HG02678 (cell line): ENCODE results near the gene RNASE13.
A peak's percentile ranks its signal among the peaks of the same experiment; 100 is the strongest.
"Not testable (repeated sequence)": the region's sequence is repeated elsewhere in the genome, so short reads cannot be mapped to it uniquely, and the experiment has no call there.

Experiments used
- ATAC-seq: cut with Tn5 transposase; IDR thresholded peaks from one replicate; pipeline ENCODE4 v1.9.1; 2021; ENCODE audit warnings: mild to moderate bottlenecking, moderate library complexity; ENCODE audit not compliant: unreplicated experiment

Gene RNASE13

DNA sequence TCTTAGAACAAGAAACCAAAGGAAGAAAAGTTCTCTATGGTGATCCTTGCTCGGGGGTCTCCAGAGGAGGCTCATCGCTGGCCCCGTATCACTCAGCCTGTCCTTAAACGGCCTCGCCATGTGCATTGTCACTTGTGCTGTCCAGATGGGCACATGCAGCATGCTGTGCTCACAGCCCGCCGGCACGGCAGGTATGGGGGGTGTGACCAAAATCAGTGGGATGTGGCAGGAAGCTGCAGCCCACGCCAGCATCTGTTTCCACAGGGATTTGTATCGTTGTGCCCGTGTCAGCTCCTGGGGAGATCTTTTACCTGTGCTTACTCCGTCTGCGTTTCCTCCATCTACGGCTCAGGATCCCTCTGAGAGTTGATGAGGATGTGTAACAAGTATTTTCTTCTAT, 38.1 kb downstream of the RNASE13 start:
- ATAC-seq: no peak

DNA sequence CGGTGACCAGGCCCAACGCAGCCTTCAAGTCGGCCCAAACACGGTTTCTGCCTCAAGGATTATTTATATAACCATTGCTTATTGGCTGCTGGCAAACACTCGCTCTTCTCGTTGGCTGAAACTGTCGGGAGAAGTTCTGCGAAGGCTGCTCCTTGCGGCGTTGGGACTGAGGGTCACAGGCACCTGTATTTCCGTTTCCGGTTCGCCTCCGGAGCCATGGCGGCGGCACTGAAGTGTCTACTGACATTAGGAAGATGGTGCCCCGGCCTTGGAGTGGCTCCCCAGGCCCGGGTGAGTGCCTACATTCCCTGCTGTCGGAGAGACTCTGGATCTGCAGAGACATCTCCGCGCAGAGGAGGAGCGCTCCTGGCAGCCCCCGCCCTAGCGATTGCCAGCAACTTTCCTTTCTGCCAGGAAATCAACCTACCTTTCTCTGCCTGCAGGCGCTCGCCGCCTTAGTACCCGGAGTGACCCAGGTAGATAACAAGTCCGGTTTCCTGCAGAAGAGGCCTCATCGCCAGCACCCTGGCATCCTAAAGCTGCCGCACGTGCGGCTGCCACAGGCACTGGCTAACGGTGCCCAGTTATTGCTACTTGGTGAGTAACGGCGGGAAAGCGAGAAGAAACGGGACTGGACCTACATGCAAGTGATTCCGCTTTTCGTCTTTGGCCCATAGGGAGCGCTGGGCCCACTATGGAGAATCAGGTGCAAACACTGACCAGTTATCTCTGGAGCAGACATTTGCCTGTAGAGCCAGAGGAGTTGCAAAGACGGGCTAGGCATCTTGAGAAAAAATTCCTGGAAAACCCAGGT, 44.6 kb downstream of the RNASE13 start, which contains the start of gene METTL17:
Gene METTL17 (plus strand): TSS at position 194 of the 814 bp plus-strand sequence. CDS start 23 bp downstream, at position 217.
- ATAC-seq: peak; percentile 97

DNA sequence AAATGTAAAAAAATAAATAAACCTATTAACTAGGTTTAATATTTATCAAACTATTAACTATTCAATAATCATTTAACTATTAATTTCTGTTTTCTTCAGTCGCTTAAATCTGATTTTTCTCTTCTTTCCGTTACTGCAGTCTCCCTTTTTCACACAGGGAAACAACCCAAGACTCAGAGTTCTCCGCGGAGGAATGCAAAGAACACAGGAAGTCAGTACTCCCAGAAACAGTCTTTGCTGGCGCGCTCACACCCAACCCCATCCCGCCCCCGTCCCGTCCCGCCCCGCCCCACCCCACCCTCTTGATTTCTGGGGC, 45.2 kb downstream of the RNASE13 start:
- no peak for ATAC-seq

DNA sequence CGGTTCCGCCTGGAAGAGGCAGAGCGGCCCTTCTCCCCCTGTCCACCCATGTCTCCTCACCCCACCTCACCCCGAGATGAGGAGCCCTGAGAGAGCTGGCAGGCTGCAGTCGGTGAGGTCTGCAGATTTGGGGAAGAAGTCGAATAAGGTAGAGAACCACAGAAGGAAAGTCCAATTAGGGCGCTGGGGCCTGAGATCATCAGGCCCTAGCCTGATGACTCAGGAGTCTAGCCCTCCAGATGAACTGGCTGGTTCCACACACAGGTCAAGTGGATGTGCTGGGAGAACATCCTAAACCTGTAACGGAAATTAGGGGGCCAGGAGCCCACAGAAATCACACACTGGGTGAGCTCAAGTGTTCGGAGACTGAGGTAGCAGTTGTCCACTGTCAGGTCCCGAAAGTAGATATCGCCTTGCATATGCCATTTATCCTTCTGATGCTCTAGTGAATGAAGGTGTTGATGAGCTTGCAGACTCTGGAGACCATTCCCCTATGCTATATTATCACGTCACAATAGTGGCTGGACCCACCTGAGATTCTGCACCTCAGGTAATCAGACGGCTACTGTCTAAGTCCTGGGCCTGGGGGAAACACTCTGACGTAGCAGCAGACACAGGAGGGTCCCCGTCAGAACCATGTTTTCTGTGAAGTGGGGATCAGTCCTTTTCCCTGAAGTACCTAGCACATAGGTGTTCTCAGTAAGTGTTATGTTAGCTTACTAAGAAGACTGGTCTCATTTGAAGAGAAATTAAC, 45.7 kb downstream of the RNASE13 start:
- no peak for ATAC-seq

DNA sequence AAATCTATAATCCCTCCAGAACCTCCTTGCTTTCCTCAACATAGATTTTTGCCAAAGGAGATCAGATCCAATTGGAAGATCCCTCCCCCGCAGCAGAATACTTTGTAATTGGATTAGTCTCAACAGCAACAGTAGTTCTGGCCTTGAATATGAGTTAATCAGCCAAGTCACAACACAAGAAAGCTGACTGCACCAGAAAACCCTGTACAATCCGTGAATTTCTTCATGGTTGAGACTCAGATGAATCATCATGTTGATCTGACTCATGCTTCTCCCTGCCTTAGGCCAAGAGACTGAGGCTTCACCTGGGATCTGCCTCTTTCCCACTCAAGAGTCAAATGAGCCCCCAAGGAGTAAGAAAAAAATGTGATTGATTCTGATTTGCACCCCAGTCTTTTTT, 47.8 kb downstream of the RNASE13 start:
- ATAC-seq: no peak

DNA sequence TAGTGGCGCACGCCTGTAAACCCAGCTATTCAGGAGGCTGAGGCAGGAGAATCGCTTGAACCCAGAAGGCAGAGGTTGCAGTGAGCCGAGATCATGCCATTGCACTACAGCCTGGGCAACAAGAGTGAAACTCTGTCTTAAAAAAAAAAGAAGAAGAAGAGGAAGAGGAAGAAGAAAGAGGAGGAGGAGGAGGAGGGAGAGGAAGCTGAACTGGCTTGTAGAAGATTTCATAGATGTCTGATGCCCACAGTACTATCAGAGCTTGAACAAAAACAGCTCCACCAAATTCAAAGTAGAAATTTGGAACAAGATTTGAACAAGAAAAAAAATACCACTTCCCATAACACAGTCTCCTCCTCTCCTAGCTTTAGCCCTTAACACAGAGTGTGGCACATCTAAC, 49.0 kb downstream of the RNASE13 start:
- ATAC-seq: not testable (repeated sequence)
